Dendritic cell treated with granulocyte-macrophage colony-stimulating factor and Interleukin-4, amounts not matched to agents 40 ng/mL and 50 ng/mL, for 4 days (primary cell): ENCODE data around the gene RTCA.
"Not testable (repeated sequence)": the region's sequence is repeated elsewhere in the genome, so short reads cannot be mapped to it uniquely, and the experiment has no call there.

ENCODE experiments used
- H3K27ac Mint-ChIP-seq: one replicate; pipeline ENCODE4 v1.8.0; 2022; ENCODE audit warnings: mild to moderate bottlenecking, mixed read lengths
- H3K27me3 Mint-ChIP-seq: one replicate; pipeline ENCODE4 v1.8.0; 2022; ENCODE audit warnings: mild to moderate bottlenecking, mixed read lengths
- H3K36me3 Mint-ChIP-seq: one replicate; pipeline ENCODE4 v1.8.0; 2022; ENCODE audit warnings: low read depth, mixed read lengths
- H3K4me1 Mint-ChIP-seq: one replicate; pipeline ENCODE4 v1.8.0; 2022; ENCODE audit warnings: low read depth, mixed read lengths
- H3K4me3 Mint-ChIP-seq: one replicate; pipeline ENCODE4 v1.8.0; 2022; ENCODE audit warnings: mild to moderate bottlenecking, moderate library complexity, mixed read lengths
- H3K9me3 Mint-ChIP-seq: one replicate; pipeline ENCODE4 v1.8.0; 2022; ENCODE audit warnings: mixed read lengths
- intact Hi-C: fragments of 100-400 bp; cut with micrococcal nuclease; formaldehyde crosslinking; loops from one replicate; pipeline ENCODE4 v1.15.0; 2022

RTCA gene

DNA sequence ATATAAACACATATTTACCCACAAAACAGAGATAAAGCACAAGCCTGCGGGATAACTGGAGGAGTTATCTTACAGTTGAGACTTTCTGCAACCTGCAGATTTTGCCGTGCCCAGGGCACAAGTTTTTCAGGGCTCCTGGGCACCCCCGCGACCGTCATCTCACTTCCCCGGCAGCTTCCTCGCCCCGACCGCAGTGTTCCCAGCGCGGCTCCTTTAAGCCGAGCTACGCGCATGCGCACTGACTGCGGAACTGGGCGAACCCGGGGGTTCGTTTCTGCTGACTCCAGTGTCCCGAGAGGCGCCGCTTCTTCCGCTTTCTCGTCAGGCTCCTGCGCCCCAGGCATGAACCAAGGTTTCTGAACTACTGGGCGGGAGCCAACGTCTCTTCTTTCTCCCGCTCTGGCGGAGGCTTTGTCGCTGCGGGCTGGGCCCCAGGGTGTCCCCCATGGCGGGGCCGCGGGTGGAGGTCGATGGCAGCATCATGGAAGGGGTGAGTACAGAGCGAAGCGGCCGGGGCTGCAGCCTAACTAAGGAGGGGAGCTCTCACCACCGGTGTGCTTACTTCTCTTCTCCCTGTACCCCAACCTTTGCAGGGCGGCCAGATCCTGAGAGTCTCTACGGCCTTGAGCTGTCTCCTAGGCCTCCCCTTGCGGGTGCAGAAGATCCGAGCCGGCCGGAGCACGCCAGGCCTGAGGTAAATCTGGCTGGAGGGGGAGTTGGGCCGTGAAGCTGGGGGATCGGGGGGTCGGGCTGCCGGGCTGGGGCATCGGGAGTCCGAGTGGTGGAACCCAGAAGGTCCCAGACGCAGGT lies at the start of gene RTCA:
RTCA (plus strand) TSS at position 286 of the 810 bp plus-strand sequence; CDS start at position 446, 160 bp downstream.
- Mint-ChIP-seq H3K9me3 (peaks cover 41% of the 10 kb centered on the region), H3K27ac (peak within 1 kb of the TSS; percentile 99), H3K4me3 (peak within 1 kb of the TSS; percentile 100), H3K36me3 (peaks cover 80% of the 10 kb centered on the region), H3K4me1 (peaks cover 35% of the 10 kb centered on the region), H3K27me3 (no peaks in the 10 kb centered on the region)
- intact Hi-C loops = loop anchor here (1.0 to 10.0 kb wide), 4 partner anchors 17 to 629 kb away; partner anchors contain the start of genes CDC14A, DBT, EXTL2 and SASS6

DNA sequence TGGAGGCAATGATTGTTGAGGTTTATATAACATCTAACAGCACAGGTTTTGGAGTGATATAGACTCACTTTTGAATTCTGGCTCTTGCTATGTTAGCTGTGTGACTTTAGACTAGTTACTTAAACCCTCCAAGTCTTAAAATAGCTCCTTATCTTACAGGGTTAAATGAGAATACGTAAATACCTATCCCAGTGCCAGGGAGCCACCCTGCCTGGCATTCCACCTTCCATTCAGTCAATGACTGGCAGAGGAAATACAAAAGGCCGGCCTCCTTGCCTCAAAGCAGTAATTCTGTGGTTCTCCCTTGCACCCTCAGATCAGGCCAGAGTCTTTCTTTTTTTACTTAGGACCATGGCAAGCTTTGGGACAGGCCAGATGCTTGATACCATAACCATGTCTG lies 48.2 kb upstream of the RTCA start:
- H3K4me3 Mint-ChIP-seq = no peak overlapping the region
- no peaks in the 10 kb centered on the region for H3K4me1 Mint-ChIP-seq
- no peak overlapping the region for H3K27ac Mint-ChIP-seq
- no peaks in the 10 kb centered on the region for H3K9me3 Mint-ChIP-seq
- intact Hi-C loops = no loop called here
- H3K27me3 Mint-ChIP-seq = no peaks in the 10 kb centered on the region
- peaks cover 51% of the 10 kb centered on the region for H3K36me3 Mint-ChIP-seq

DNA sequence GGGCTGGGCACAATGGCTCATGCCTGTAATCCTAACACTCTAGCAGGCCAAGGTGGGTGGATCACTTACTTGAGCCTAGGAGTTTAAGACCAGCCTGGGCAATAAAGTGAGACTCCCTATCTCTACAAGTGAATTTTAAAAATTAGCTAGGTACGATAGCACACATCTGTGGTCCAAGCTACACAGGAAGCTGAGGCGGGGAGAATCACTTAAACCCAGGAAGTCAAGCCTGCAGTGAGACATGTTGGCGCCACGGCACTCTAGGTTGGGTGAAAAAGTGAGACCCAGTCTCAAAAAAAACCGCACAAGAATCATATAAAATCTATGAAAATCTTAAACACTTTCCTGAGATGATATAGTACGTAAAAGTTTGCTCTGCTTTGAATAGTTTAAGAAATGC lies 46.6 kb upstream of the RTCA start:
- Mint-ChIP-seq H3K4me1 (no peaks in the 10 kb centered on the region), H3K27me3 (no peaks in the 10 kb centered on the region), H3K27ac (no peak overlapping the region), H3K4me3 (no peak overlapping the region), H3K36me3 (peaks cover 35% of the 10 kb centered on the region), H3K9me3 (no peaks in the 10 kb centered on the region)
- intact Hi-C loops = no loop called here

DNA sequence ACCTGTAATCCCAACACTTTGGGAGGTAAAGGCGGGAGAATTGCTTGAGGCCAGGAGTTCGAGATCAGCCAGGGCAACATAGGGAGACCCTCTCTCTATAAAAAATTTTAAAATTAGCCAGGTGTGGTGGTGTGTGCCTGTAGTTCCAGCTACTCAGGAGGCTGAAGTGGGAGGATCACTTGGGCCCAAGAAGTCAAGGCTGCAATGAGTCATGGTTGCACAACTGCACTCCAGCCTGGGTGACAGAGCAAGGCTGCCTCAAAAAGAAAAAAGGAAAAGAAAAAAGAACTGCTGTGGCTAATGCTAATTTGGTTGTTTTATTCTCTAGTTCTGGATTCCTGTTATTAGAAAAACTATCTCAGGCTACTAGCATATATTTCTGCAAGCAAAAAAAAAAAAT lies 46.1 kb upstream of the RTCA start:
- Mint-ChIP-seq H3K4me3 (no peak overlapping the region), H3K4me1 (no peaks in the 10 kb centered on the region), H3K27me3 (no peaks in the 10 kb centered on the region), H3K27ac (no peak overlapping the region), H3K9me3 (no peaks in the 10 kb centered on the region), H3K36me3 (peaks cover 31% of the 10 kb centered on the region)
- intact Hi-C loops = no loop called here

DNA sequence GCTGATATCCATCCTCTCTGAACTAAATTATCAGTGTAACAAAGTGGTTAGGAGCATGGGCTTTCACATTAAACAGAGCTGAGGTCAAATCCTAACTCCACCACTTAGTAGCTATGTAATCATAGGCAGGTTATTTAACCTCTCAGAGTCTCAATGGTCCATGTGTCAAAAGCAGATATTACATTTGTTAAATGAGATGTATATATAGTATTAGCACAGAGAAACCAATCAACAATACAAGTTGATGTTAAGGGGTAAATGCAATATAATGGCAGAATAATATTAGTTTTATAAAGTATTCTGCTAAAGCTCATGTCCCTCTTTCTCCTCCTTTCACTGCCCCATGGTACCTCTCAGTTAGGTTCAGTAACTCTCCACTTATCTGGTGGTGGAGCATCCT lies 43.6 kb upstream of the RTCA start:
- Mint-ChIP-seq H3K36me3 (peaks cover 20% of the 10 kb centered on the region), H3K4me1 (no peaks in the 10 kb centered on the region), H3K27me3 (no peaks in the 10 kb centered on the region), H3K27ac (no peak overlapping the region), H3K9me3 (no peaks in the 10 kb centered on the region), H3K4me3 (no peak overlapping the region)
- intact Hi-C loops = no loop called here

DNA sequence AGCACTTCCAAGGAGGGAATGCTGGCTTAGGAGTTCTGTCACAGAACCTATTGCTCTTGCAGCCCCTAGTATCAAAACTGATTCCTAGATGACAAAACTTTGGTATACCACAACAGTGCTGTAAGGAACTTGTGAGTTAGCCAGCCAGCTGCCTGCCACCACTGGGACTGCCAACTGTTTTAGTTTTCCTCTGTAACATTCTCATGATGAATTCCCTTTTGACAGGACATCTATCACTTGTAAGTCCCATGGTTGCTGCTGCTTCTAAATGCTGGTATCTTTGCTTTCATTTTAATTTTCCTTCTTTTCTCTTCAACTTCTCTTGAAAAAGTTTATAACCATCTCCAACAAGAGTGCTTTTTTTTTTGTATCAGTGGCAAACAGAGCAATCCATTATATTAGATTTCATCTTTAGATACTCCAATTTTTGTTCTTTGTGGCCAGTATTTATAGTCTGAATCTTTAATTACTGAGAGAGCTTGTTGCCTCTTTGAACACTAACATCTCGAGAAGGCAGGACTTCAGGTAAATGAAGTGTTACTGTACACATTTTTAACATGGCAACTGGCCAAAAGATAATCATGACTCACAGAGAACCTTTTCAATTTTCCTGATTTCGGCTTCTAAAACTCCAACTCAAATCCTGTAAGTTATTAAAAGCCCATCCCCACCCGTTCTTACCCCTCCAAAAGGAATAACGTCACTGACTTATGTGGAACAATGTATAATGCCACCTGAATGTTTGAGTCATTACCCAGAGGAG lies 36.2 kb upstream of the RTCA start:
- Mint-ChIP-seq H3K27me3 (no peaks in the 10 kb centered on the region), H3K9me3 (no peaks in the 10 kb centered on the region), H3K36me3 (peaks cover 60% of the 10 kb centered on the region), H3K4me3 (no peak overlapping the region), H3K27ac (no peak overlapping the region), H3K4me1 (peaks cover 10% of the 10 kb centered on the region)
- intact Hi-C loops = loop anchor here (10.0 kb wide), 1 partner anchor 55 kb away; no protein-coding TSS in a partner anchor

DNA sequence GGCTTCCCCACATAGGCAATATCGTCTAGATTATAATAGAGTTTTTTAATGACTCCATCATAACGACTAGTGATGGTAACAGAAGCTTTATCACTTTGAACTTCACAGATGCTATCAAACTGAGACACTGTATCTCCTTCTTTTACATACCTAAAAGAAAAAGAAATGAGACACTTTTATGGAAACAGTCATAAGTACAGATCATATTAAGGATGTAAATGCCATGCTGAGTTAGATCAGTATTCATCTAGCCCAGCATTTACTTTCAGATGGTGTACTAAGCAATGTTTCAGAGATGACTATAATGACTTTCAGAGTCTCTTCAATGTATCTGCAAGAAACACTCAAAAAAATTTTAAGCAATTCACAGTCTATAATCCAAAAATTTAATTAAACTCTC lies 35.3 kb upstream of the RTCA start:
- peaks cover 10% of the 10 kb centered on the region for H3K4me1 Mint-ChIP-seq
- H3K36me3 Mint-ChIP-seq = peaks cover 60% of the 10 kb centered on the region
- intact Hi-C loops = loop anchor here (10.0 kb wide), 1 partner anchor 54 kb away; no protein-coding TSS in a partner anchor
- H3K4me3 Mint-ChIP-seq = no peak overlapping the region
- no peaks in the 10 kb centered on the region for H3K27me3 Mint-ChIP-seq
- H3K9me3 Mint-ChIP-seq = no peaks in the 10 kb centered on the region
- H3K27ac Mint-ChIP-seq = no peak overlapping the region

DNA sequence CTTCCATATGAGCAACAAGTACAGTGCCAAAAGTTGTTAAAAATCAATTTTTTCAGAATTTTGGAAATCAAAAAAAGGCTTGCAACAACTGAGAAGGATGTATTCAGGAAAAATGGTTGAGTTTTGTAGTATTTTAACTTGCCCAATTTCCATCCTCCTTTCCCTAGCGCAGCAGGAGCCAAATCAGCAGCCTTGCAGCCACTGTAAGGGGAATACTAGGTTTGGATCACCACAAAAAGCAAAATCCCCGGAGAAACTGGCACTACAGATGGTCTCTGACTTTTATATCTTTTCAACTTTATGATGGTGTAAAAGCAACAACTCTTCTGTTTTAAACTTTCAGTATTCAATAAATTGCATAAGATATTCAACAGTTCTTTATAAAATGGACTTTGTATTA lies 34.3 kb upstream of the RTCA start:
- intact Hi-C loops = loop anchor here (10.0 kb wide), 1 partner anchor 53 kb away; no protein-coding TSS in a partner anchor
- peaks cover 60% of the 10 kb centered on the region for H3K36me3 Mint-ChIP-seq

DNA sequence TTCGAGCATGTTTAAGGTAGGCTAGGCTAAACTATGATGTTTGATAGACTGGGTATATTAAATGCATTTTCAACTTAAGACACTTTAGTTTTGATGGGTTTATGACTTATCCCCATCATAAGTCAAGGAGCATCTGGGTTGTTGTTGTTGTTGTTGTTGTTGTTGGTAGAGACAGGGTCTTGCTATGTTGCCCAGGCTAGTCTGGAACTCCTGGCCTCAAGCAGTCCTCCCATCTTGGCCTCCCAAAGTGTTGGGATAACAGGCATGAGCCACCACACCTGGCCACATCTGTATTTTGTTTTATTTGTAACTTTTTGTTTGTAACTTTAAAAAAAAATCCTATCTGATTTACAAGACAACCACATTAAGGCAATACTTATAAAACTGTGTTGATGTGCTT lies 33.9 kb upstream of the RTCA start:
- Mint-ChIP-seq H3K36me3 (peaks cover 64% of the 10 kb centered on the region), H3K4me1 (peaks cover 10% of the 10 kb centered on the region), H3K4me3 (no peak overlapping the region), H3K27me3 (no peaks in the 10 kb centered on the region), H3K27ac (no peak overlapping the region), H3K9me3 (no peaks in the 10 kb centered on the region)
- intact Hi-C loops = loop anchor here (10.0 kb wide), 1 partner anchor 53 kb away; no protein-coding TSS in a partner anchor

More for the DNA sequence above, 34.3 kb upstream of the RTCA start:
- Mint-ChIP-seq H3K4me3 (no peak overlapping the region), H3K4me1 (peaks cover 10% of the 10 kb centered on the region), H3K27ac (no peak overlapping the region), H3K27me3 (no peaks in the 10 kb centered on the region), H3K9me3 (no peaks in the 10 kb centered on the region)

DNA sequence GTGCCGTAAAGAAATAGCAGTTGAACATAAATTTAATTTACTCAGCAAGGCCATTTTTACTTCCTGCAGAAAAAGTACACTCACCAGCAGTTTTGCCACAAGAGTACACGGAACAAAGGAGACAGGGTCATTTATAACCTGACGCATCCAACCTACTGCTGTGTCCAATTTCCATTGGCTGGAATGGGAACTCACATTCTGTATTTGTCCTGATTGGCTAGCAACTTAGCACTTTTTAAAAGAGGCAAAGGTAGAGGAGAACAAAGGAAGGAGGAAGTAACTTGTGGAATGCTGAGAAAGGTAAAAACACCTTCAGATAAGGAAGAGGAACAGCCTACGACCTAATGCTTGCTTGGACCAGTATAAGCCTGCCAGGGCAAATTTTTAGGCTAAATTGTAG lies 32.5 kb upstream of the RTCA start:
- not testable (repeated sequence) for H3K9me3 Mint-ChIP-seq, H3K27me3 Mint-ChIP-seq, H3K27ac Mint-ChIP-seq, H3K4me3 Mint-ChIP-seq
- Mint-ChIP-seq H3K36me3 (peaks cover 65% of the 10 kb centered on the region), H3K4me1 (peaks cover 15% of the 10 kb centered on the region)
- intact Hi-C loops = loop anchor here (10.0 kb wide), 1 partner anchor 51 kb away; no protein-coding TSS in a partner anchor

DNA sequence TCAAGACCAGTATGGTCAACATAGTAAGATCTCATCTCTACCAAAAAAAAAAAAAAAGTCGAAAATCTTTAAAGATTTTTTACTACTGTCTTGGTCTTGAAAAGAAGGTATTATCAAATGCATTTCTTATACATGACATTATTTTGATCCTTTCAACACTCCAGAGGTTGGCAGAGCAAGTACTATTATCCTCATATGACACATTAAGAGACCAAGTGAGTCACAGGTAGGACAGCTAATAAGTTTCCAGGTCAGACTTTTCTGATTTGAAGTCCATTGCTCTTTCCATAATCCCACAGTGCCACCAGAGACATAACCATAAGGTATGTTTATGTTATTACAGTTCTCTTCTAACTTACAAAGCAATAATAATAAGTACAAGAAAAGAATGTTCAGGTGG lies 31.6 kb upstream of the RTCA start:
- Mint-ChIP-seq H3K4me3 (no peak overlapping the region), H3K27me3 (no peaks in the 10 kb centered on the region), H3K4me1 (peaks cover 17% of the 10 kb centered on the region), H3K36me3 (peaks cover 66% of the 10 kb centered on the region), H3K9me3 (no peaks in the 10 kb centered on the region), H3K27ac (no peak overlapping the region)
- intact Hi-C loops = loop anchor here (10.0 kb wide), 1 partner anchor 50 kb away; no protein-coding TSS in a partner anchor

DNA sequence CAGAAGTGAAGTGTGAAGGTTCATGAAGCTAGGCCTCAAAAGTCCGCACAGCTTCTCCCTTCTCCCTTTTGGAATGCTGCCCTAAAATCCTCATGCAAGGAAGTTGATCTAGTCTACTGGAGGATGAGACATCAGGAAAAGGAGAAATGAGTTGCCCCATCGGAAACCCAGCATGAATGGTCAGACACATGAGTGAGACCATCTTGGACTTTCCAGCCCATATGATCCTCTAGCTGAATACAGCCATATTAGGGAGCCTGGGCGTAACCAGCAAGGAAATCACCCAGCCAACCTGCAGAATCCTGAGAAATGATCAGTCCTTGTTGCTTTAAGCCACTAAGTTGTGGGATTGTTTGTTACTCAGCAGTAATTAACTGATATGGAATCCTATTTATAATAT lies 28.9 kb upstream of the RTCA start:
- intact Hi-C loops = loop anchor here (10.0 kb wide), 1 partner anchor 48 kb away; no protein-coding TSS in a partner anchor
- Mint-ChIP-seq H3K4me3 (no peak overlapping the region), H3K36me3 (peaks cover 60% of the 10 kb centered on the region), H3K9me3 (no peaks in the 10 kb centered on the region), H3K4me1 (peaks cover 17% of the 10 kb centered on the region), H3K27me3 (no peaks in the 10 kb centered on the region), H3K27ac (no peak overlapping the region)

DNA sequence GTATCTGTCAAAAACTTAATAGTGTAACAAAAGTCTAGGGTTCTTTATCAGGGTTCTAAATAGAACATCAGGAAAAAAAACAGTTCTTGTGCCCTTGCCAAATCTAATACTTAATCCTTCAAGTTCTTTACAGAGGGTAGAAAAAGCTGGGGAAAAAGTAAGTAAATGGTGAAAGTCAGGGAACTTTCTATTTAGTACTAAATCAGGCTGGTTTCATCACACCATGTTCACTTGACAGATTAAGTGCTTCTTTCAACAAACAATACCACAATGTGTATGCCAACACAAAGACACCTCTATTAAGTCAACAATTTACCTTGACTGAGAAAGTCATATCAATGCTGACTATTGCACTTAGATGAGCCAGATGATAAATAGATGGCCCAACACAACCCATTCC lies 26.1 kb upstream of the RTCA start:
- peaks cover 42% of the 10 kb centered on the region for H3K36me3 Mint-ChIP-seq
- H3K9me3 Mint-ChIP-seq = no peaks in the 10 kb centered on the region
- peaks cover 6% of the 10 kb centered on the region for H3K4me1 Mint-ChIP-seq
- no peaks in the 10 kb centered on the region for H3K27me3 Mint-ChIP-seq
- no peak overlapping the region for H3K27ac Mint-ChIP-seq
- H3K4me3 Mint-ChIP-seq = no peak overlapping the region
- intact Hi-C loops = loop anchor here (10.0 kb wide), 2 partner anchors 45 to 105 kb away; partner anchors contain the start of genes SASS6 and TRMT13

DNA sequence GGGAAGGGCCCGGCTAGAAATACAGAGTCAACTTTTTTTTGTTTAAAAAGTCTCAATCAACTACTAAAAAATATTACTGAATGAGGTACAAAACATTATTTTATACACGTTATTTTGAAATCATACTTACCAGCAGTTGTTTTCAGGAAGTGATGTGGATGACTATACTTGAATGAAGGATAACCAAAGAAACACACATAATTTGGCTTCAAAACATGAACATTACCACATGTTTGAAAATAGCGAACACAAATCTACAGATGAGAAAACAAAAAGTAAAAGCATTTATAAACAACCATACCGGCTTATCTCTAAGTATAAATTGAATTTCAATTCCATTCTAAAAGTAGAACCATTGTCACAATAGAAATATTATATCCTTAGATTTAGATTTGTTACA lies 25.4 kb upstream of the RTCA start:
- peaks cover 6% of the 10 kb centered on the region for H3K4me1 Mint-ChIP-seq
- no peak overlapping the region for H3K4me3 Mint-ChIP-seq
- H3K36me3 Mint-ChIP-seq = peaks cover 42% of the 10 kb centered on the region
- intact Hi-C loops = loop anchor here (10.0 kb wide), 1 partner anchor 106 kb away; the partner anchor contains the start of genes SASS6 and TRMT13
- H3K9me3 Mint-ChIP-seq = no peaks in the 10 kb centered on the region
- no peaks in the 10 kb centered on the region for H3K27me3 Mint-ChIP-seq
- H3K27ac Mint-ChIP-seq = no peak overlapping the region
